ENCODE data around the gene JUND.
A peak's percentile ranks its signal among the peaks of the same experiment; 100 is the strongest.

The JUND gene

GRCh38 chr19:18280247-18281081 is 958 bp downstream of the JUND start:
- intact Hi-C loops (cut with micrococcal nuclease), result loop anchor here (5.0 kb wide), 1 partner anchor 137 kb away; the partner anchor contains the start of gene SSBP4
- Mint-ChIP-seq H3K27me3 (no peaks in the 10 kb centered on the region), H3K9me3 (no peaks in the 10 kb centered on the region), H3K27ac (peak overlapping the region; percentile 99), H3K4me1 (ENCODE audit: low read depth) (peaks cover 53% of the 10 kb centered on the region), H3K36me3 (ENCODE audit: low read depth) (peaks cover 58% of the 10 kb centered on the region), H3K4me3 (peak overlapping the region; percentile 87)

GRCh38 chr19:18279516-18280246 is 1.7 kb downstream of the JUND start:
- Mint-ChIP-seq H3K27me3 (no peaks in the 10 kb centered on the region), H3K4me1 (ENCODE audit: low read depth) (peaks cover 53% of the 10 kb centered on the region), H3K27ac (peak overlapping the region; percentile 99), H3K4me3 (peak overlapping the region; percentile 85), H3K36me3 (ENCODE audit: low read depth) (peaks cover 66% of the 10 kb centered on the region), H3K9me3 (no peaks in the 10 kb centered on the region)
- intact Hi-C loops (cut with micrococcal nuclease), result loop anchor here (1.0 to 5.0 kb wide), 4 partner anchors 13 to 138 kb away; partner anchors contain the start of genes LSM4 and SSBP4

GRCh38 chr19:18279266-18279515 is 2.2 kb downstream of the JUND start:
- Mint-ChIP-seq H3K27ac (peak overlapping the region; percentile 99), H3K4me3 (peak overlapping the region; percentile 85), H3K4me1 (ENCODE audit: low read depth) (peaks cover 53% of the 10 kb centered on the region), H3K9me3 (no peaks in the 10 kb centered on the region), H3K36me3 (ENCODE audit: low read depth) (peaks cover 66% of the 10 kb centered on the region), H3K27me3 (no peaks in the 10 kb centered on the region)
- intact Hi-C loops (cut with micrococcal nuclease), result loop anchor here (1.0 to 2.0 kb wide), 3 partner anchors 14 to 49 kb away; partner anchors contain the start of gene LSM4

GRCh38 chr19:18278521-18279265 is 2.7 kb downstream of the JUND start:
- Mint-ChIP-seq H3K4me1 (ENCODE audit: low read depth) (peaks cover 53% of the 10 kb centered on the region), H3K9me3 (no peaks in the 10 kb centered on the region), H3K36me3 (ENCODE audit: low read depth) (peaks cover 68% of the 10 kb centered on the region), H3K27ac (peak overlapping the region; percentile 99), H3K4me3 (peak overlapping the region; percentile 85), H3K27me3 (no peaks in the 10 kb centered on the region)
- intact Hi-C loops (cut with micrococcal nuclease), result loop anchor here (1.0 to 2.0 kb wide), 3 partner anchors 14 to 50 kb away; partner anchors contain the start of gene LSM4

GRCh38 chr19:18274781-18275356 is 6.6 kb downstream of the JUND start:
- Mint-ChIP-seq H3K9me3 (no peaks in the 10 kb centered on the region), H3K36me3 (ENCODE audit: low read depth) (peaks cover 58% of the 10 kb centered on the region), H3K4me3 (peak overlapping the region; percentile 6), H3K27me3 (no peaks in the 10 kb centered on the region), H3K27ac (peak overlapping the region; percentile 74), H3K4me1 (ENCODE audit: low read depth) (peaks cover 39% of the 10 kb centered on the region)
- intact Hi-C loops (cut with micrococcal nuclease), result no loop called here

GRCh38 chr19:18274219-18274780 is 7.1 kb downstream of the JUND start, which contains the start of gene IQCN:
Gene IQCN, minus strand, starts transcription at chr19:18274452. Its CDS starts 4,974 bp downstream, at chr19:18269478.
- H3K4me1 Mint-ChIP-seq (ENCODE audit: low read depth), result peaks cover 38% of the 10 kb centered on the region
- no peaks in the 10 kb centered on the region for H3K9me3 Mint-ChIP-seq
- H3K36me3 Mint-ChIP-seq (ENCODE audit: low read depth), result peaks cover 52% of the 10 kb centered on the region
- H3K4me3 Mint-ChIP-seq, result peak within 1 kb of the TSS; percentile 6
- intact Hi-C loops (cut with micrococcal nuclease), result no loop called here
- no peaks in the 10 kb centered on the region for H3K27me3 Mint-ChIP-seq
- H3K27ac Mint-ChIP-seq, result peak within 1 kb of the TSS; percentile 74

- peaks cover 46% of the 10 kb centered on the region for H3K36me3 Mint-ChIP-seq (ENCODE audit: low read depth)
- no peaks in the 10 kb centered on the region for H3K9me3 Mint-ChIP-seq
- intact Hi-C loops (cut with micrococcal nuclease), result no loop called here
- no peak overlapping the region for H3K4me3 Mint-ChIP-seq
- H3K4me1 Mint-ChIP-seq (ENCODE audit: low read depth), result peaks cover 38% of the 10 kb centered on the region
- peak overlapping the region; percentile 74 for H3K27ac Mint-ChIP-seq
- H3K27me3 Mint-ChIP-seq, result no peaks in the 10 kb centered on the region
Observed at GRCh38 chr19:18273561-18274218, 7.7 kb downstream of the JUND start.

- Mint-ChIP-seq H3K4me1 (ENCODE audit: low read depth) (peaks cover 30% of the 10 kb centered on the region), H3K36me3 (ENCODE audit: low read depth) (peaks cover 44% of the 10 kb centered on the region), H3K27ac (no peak overlapping the region), H3K4me3 (no peak overlapping the region), H3K9me3 (no peaks in the 10 kb centered on the region), H3K27me3 (no peaks in the 10 kb centered on the region)
- intact Hi-C loops (cut with micrococcal nuclease), result no loop called here
Observed at GRCh38 chr19:18271433-18271841, 10.0 kb downstream of the JUND start.

- Mint-ChIP-seq H3K4me1 (ENCODE audit: low read depth) (peaks cover 25% of the 10 kb centered on the region), H3K36me3 (ENCODE audit: low read depth) (peaks cover 44% of the 10 kb centered on the region), H3K27me3 (no peaks in the 10 kb centered on the region), H3K27ac (no peak overlapping the region), H3K9me3 (no peaks in the 10 kb centered on the region), H3K4me3 (no peak overlapping the region)
- intact Hi-C loops (cut with micrococcal nuclease), result no loop called here
Observed at GRCh38 chr19:18270326-18270725, 11.1 kb downstream of the JUND start.

GRCh38 chr19:18269070-18269723 is 12.2 kb downstream of the JUND start:
- Mint-ChIP-seq H3K4me1 (ENCODE audit: low read depth) (peaks cover 14% of the 10 kb centered on the region), H3K4me3 (no peak overlapping the region), H3K27me3 (no peaks in the 10 kb centered on the region), H3K36me3 (ENCODE audit: low read depth) (peaks cover 49% of the 10 kb centered on the region), H3K27ac (peak overlapping the region; percentile 13), H3K9me3 (no peaks in the 10 kb centered on the region)
- intact Hi-C loops (cut with micrococcal nuclease), result no loop called here

GRCh38 chr19:18266771-18267686 is 14.4 kb downstream of the JUND start:
- H3K27ac Mint-ChIP-seq, result no peak overlapping the region
- H3K9me3 Mint-ChIP-seq, result no peaks in the 10 kb centered on the region
- no peak overlapping the region for H3K4me3 Mint-ChIP-seq
- peaks cover 14% of the 10 kb centered on the region for H3K4me1 Mint-ChIP-seq (ENCODE audit: low read depth)
- H3K27me3 Mint-ChIP-seq, result no peaks in the 10 kb centered on the region
- intact Hi-C loops (cut with micrococcal nuclease), result no loop called here
- peaks cover 45% of the 10 kb centered on the region for H3K36me3 Mint-ChIP-seq (ENCODE audit: low read depth)

- H3K36me3 Mint-ChIP-seq (ENCODE audit: low read depth), result peaks cover 45% of the 10 kb centered on the region
- no peak overlapping the region for H3K27ac Mint-ChIP-seq
- H3K4me3 Mint-ChIP-seq, result no peak overlapping the region
- H3K4me1 Mint-ChIP-seq (ENCODE audit: low read depth), result peaks cover 14% of the 10 kb centered on the region
- no peaks in the 10 kb centered on the region for H3K9me3 Mint-ChIP-seq
- no peaks in the 10 kb centered on the region for H3K27me3 Mint-ChIP-seq
- intact Hi-C loops (cut with micrococcal nuclease), result no loop called here
Observed at GRCh38 chr19:18265582-18265981, 15.8 kb downstream of the JUND start.
